Measurements from ENCODE around the gene PLPPR1. TPM values are rescaled to one million over a fixed set of nuclear protein-coding genes. Genes with fewer than 3 reads are reported as not detected.

PLPPR1 gene
- polyA plus RNA-seq, 1 donor from 2014 or later = 157 TPM

- no peak overlapping the region for H2AFZ ChIP-seq (ENCODE audit: low read depth, low read length)
- no peak overlapping the region for H3K27ac ChIP-seq (ENCODE audit: low read length)
- H3K4me3 ChIP-seq (ENCODE audit: low read length) = no peak overlapping the region
- H3K27me3 ChIP-seq (ENCODE audit: insufficient read depth, low read depth, low read length) = no peaks in the 10 kb centered on the region
- H4K20me1 ChIP-seq (ENCODE audit: insufficient read depth) = no peaks in the 10 kb centered on the region
- H3K4me2 ChIP-seq (ENCODE audit: low read length) = no peak overlapping the region
- no peaks in the 10 kb centered on the region for H3F3A ChIP-seq (ENCODE audit: insufficient read depth, low read length, poor library complexity, severe bottlenecking)
- no peaks in the 10 kb centered on the region for H3K36me3 ChIP-seq (ENCODE audit: insufficient read depth, low read length)
- H3K79me2 ChIP-seq (replicated peaks; ENCODE audit: insufficient read depth, low read length) = no peaks in the 10 kb centered on the region
- no peaks in the 10 kb centered on the region for H3K9me2 ChIP-seq (ENCODE audit: insufficient read depth, low read length)
- H3K9ac ChIP-seq (ENCODE audit: low read length) = no peak overlapping the region
- TF ChIP-seq CTCF (IDR thresholded peaks at IDR 0.05; ENCODE audit: poor library complexity, severe bottlenecking) (peak; percentile 39), EZH2 (IDR thresholded peaks at IDR 0.05; ENCODE audit: borderline replicate concordance, insufficient read depth, low read length, poor library complexity, severe bottlenecking) (no peak)
- no peaks in the 10 kb centered on the region for H3K9me3 ChIP-seq (ENCODE audit: low read length)
Observed at GRCh38 chr9:101119206-101119819, 90.8 kb downstream of the PLPPR1 start.

GRCh38 chr9:101121836-101122399 lies 93.4 kb downstream of the PLPPR1 start:
- Histone ChIP-seq H3K27me3 (ENCODE audit: insufficient read depth, low read depth, low read length) (no peaks in the 10 kb centered on the region), H3F3A (ENCODE audit: insufficient read depth, low read length, poor library complexity, severe bottlenecking) (no peaks in the 10 kb centered on the region), H3K79me2 (replicated peaks; ENCODE audit: insufficient read depth, low read length) (no peaks in the 10 kb centered on the region), H3K4me3 (ENCODE audit: low read length) (no peak overlapping the region), H2AFZ (ENCODE audit: low read depth, low read length) (no peak overlapping the region), H3K4me2 (ENCODE audit: low read length) (no peak overlapping the region), H3K36me3 (ENCODE audit: insufficient read depth, low read length) (no peaks in the 10 kb centered on the region), H4K20me1 (ENCODE audit: insufficient read depth) (no peaks in the 10 kb centered on the region), H3K9me3 (ENCODE audit: low read length) (no peaks in the 10 kb centered on the region), H3K9me2 (ENCODE audit: insufficient read depth, low read length) (no peaks in the 10 kb centered on the region), H3K27ac (ENCODE audit: low read length) (no peak overlapping the region), H3K9ac (ENCODE audit: low read length) (no peak overlapping the region)
- TF ChIP-seq EZH2 (IDR thresholded peaks at IDR 0.05; ENCODE audit: borderline replicate concordance, insufficient read depth, low read length, poor library complexity, severe bottlenecking) = no peak
- no peak for TF ChIP-seq TAF1 (IDR thresholded peaks at IDR 0.05; ENCODE audit: low read depth)
- no peak for TF ChIP-seq POLR2AphosphoS5 (IDR thresholded peaks at IDR 0.05)
- TF ChIP-seq RAD21 (conservative IDR thresholded peaks at IDR 0.05) = no peak
- no peak for TF ChIP-seq SMC3 (conservative IDR thresholded peaks at IDR 0.05; ENCODE audit: poor library complexity)
- no peak for TF ChIP-seq CTCF (IDR thresholded peaks at IDR 0.05; ENCODE audit: poor library complexity, severe bottlenecking)
- no peak for TF ChIP-seq EP300 (conservative IDR thresholded peaks at IDR 0.05; ENCODE audit: poor library complexity, severe bottlenecking)

DNA sequence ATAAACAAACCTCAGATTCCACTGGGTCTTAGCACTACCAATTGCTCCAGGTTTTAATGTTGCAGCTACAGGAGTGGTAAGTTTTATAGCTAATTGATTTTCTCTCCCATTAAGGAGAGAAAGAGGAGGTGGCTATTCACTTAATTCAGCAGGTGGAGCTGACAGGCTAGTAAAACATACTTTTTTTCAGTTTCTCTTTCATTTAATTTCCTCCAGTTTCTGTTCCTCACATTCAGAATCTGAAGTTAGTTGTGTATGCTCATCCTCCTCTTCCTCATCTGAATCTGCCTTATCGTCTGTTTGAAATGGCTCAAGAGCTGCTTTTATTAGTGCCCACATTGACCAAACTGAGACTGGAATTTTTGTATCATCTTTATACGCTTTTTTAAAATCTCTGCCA lies 98.0 kb downstream of the PLPPR1 start:
- Histone ChIP-seq H3K4me3 (ENCODE audit: low read length) (no peak overlapping the region), H3F3A (ENCODE audit: insufficient read depth, low read length, poor library complexity, severe bottlenecking) (no peaks in the 10 kb centered on the region), H3K79me2 (replicated peaks; ENCODE audit: insufficient read depth, low read length) (no peaks in the 10 kb centered on the region), H3K9ac (ENCODE audit: low read length) (no peak overlapping the region), H2AFZ (ENCODE audit: low read depth, low read length) (no peak overlapping the region), H3K27ac (ENCODE audit: low read length) (no peak overlapping the region), H3K9me2 (ENCODE audit: insufficient read depth, low read length) (no peaks in the 10 kb centered on the region), H3K36me3 (ENCODE audit: insufficient read depth, low read length) (no peaks in the 10 kb centered on the region), H3K9me3 (ENCODE audit: low read length) (no peaks in the 10 kb centered on the region), H4K20me1 (ENCODE audit: insufficient read depth) (no peaks in the 10 kb centered on the region), H3K27me3 (ENCODE audit: insufficient read depth, low read depth, low read length) (no peaks in the 10 kb centered on the region), H3K4me2 (ENCODE audit: low read length) (no peak overlapping the region)
- TF ChIP-seq TAF1 (IDR thresholded peaks at IDR 0.05; ENCODE audit: low read depth) = no peak
- TF ChIP-seq EP300 (conservative IDR thresholded peaks at IDR 0.05; ENCODE audit: poor library complexity, severe bottlenecking) = no peak
- TF ChIP-seq MXI1 (conservative IDR thresholded peaks at IDR 0.05; ENCODE audit: poor library complexity, severe bottlenecking) = no peak
- no peak for TF ChIP-seq EZH2 (IDR thresholded peaks at IDR 0.05; ENCODE audit: borderline replicate concordance, insufficient read depth, low read length, poor library complexity, severe bottlenecking)
- no peak for TF ChIP-seq CTCF (IDR thresholded peaks at IDR 0.05; ENCODE audit: poor library complexity, severe bottlenecking)
- no peak for TF ChIP-seq SMC3 (conservative IDR thresholded peaks at IDR 0.05; ENCODE audit: poor library complexity)
- TF ChIP-seq POLR2AphosphoS5 (IDR thresholded peaks at IDR 0.05) = no peak
- no peak for TF ChIP-seq REST (IDR thresholded peaks at IDR 0.05; ENCODE audit: borderline replicate concordance)
- TF ChIP-seq RAD21 (conservative IDR thresholded peaks at IDR 0.05) = no peak

Measured in neural cell (in vitro differentiated cells).